ENCODE results near the gene IQCM. TPM values are rescaled to one million over a fixed set of nuclear protein-coding genes. Genes with fewer than 3 reads are reported as not detected.

Gene IQCM
- polyA plus RNA-seq, 3 donors: not detected

DNA sequence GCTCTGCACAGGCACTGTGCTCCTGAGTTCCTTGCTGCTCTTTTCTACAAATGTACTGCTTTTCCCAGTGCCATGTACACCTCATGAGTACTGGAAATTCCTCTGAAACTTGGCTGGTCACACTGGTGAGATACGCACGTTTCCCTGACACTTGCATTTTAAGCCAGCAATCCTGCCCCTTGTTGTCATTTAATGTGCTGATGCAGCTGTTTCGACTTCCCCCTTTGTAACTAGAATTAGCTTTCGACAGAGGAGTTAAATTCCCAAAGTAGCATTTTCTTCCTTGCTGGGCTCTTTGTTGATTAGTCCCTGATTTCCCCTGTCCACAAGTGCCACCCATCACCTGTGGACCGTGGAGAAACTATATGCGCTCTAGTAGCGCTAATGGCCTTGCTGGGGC is 77.5 kb downstream of the IQCM start:
- no peak overlapping the region for H3K4me2 ChIP-seq (replicated peaks; ENCODE audit: extremely low read depth, low read length, poor library complexity, severe bottlenecking)
- H3K27ac Mint-ChIP-seq: no peak overlapping the region
- no peaks in the 10 kb centered on the region for H3K79me2 ChIP-seq (ENCODE audit: insufficient read depth, low read length)
- TF ChIP-seq, protein P1, sequence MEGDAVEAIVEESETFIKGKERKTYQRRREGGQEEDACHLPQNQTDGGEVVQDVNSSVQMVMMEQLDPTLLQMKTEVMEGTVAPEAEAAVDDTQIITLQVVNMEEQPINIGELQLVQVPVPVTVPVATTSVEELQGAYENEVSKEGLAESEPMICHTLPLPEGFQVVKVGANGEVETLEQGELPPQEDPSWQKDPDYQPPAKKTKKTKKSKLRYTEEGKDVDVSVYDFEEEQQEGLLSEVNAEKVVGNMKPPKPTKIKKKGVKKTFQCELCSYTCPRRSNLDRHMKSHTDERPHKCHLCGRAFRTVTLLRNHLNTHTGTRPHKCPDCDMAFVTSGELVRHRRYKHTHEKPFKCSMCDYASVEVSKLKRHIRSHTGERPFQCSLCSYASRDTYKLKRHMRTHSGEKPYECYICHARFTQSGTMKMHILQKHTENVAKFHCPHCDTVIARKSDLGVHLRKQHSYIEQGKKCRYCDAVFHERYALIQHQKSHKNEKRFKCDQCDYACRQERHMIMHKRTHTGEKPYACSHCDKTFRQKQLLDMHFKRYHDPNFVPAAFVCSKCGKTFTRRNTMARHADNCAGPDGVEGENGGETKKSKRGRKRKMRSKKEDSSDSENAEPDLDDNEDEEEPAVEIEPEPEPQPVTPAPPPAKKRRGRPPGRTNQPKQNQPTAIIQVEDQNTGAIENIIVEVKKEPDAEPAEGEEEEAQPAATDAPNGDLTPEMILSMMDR (IDR thresholded peaks at IDR 0.05): no peak
- no peaks in the 10 kb centered on the region for H3K27me3 ChIP-seq (ENCODE audit: control insufficient read depth in 2 of 2, insufficient read depth in 2 of 2, low read length in 2 of 2)
- no peaks in the 10 kb centered on the region for H3K4me1 ChIP-seq (ENCODE audit: control insufficient read depth in 1 of 2, insufficient read depth in 2 of 2, low read length in 2 of 2)
- H3K4me3 Mint-ChIP-seq: no peak overlapping the region
- H2AFZ ChIP-seq (ENCODE audit: insufficient read depth, low read depth, low read length, poor library complexity, severe bottlenecking): no peak overlapping the region
- intact Hi-C loops (cut with micrococcal nuclease): no loop called here
- H3K9ac ChIP-seq (ENCODE audit: insufficient read depth, low read length, poor library complexity, severe bottlenecking): no peak overlapping the region
- no peak overlapping the region for H3K27ac ChIP-seq (ENCODE audit: low read depth in 1 of 2, low read length in 2 of 2)
- H3K9me3 ChIP-seq (replicated peaks in 1 of 2; ENCODE audit: control insufficient read depth in 1 of 2, insufficient read depth in 1 of 2, low read length in 2 of 2): no peaks in the 10 kb centered on the region
- no peaks in the 10 kb centered on the region for H3K9me3 Mint-ChIP-seq
- no peak overlapping the region for H3K4me3 ChIP-seq (replicated peaks in 1 of 3; ENCODE audit: low read depth in 2 of 3, low read length in 3 of 3)
- H4K20me1 ChIP-seq (ENCODE audit: insufficient read depth, low read length): no peaks in the 10 kb centered on the region
- no peaks in the 10 kb centered on the region for H3K36me3 Mint-ChIP-seq
- peaks cover 0 to 2% (median 0%) of the 10 kb centered on the region in 3 donors for H3K27me3 Mint-ChIP-seq (ENCODE audit: low read depth in 3 of 3)
- H3K4me1 Mint-ChIP-seq: no peaks in the 10 kb centered on the region
- no peak for DNase-seq
- WGBS (ENCODE audit: insufficient coverage): 81% methylated on average over 7 of the region's 7 CpGs
- H3K36me3 ChIP-seq (replicated peaks in 1 of 2; ENCODE audit: control insufficient read depth in 1 of 2, insufficient read depth in 2 of 2, low read length in 2 of 2): no peaks in the 10 kb centered on the region

- Histone ChIP-seq H2AFZ (ENCODE audit: insufficient read depth, low read depth, low read length, poor library complexity, severe bottlenecking) (no peak overlapping the region), H3K9me3 (replicated peaks in 1 of 2; ENCODE audit: control insufficient read depth in 1 of 2, insufficient read depth in 1 of 2, low read length in 2 of 2) (no peaks in the 10 kb centered on the region), H4K20me1 (ENCODE audit: insufficient read depth, low read length) (no peaks in the 10 kb centered on the region), H3K9ac (ENCODE audit: insufficient read depth, low read length, poor library complexity, severe bottlenecking) (no peak overlapping the region), H3K79me2 (ENCODE audit: insufficient read depth, low read length) (no peaks in the 10 kb centered on the region), H3K4me3 (replicated peaks in 1 of 3; ENCODE audit: low read depth in 2 of 3, low read length in 3 of 3) (no peak overlapping the region), H3K4me1 (ENCODE audit: control insufficient read depth in 1 of 2, insufficient read depth in 2 of 2, low read length in 2 of 2) (no peaks in the 10 kb centered on the region), H3K27ac (ENCODE audit: low read depth in 1 of 2, low read length in 2 of 2) (no peak overlapping the region), H3K27me3 (ENCODE audit: control insufficient read depth in 2 of 2, insufficient read depth in 2 of 2, low read length in 2 of 2) (no peaks in the 10 kb centered on the region), H3K36me3 (replicated peaks in 1 of 2; ENCODE audit: control insufficient read depth in 1 of 2, insufficient read depth in 2 of 2, low read length in 2 of 2) (no peaks in the 10 kb centered on the region), H3K4me2 (replicated peaks; ENCODE audit: extremely low read depth, low read length, poor library complexity, severe bottlenecking) (no peak overlapping the region)
- no peak for DNase-seq
- H3K27ac Mint-ChIP-seq: no peak overlapping the region
- H3K27me3 Mint-ChIP-seq (ENCODE audit: low read depth in 3 of 3): peaks cover 0 to 4% (median 0%) of the 10 kb centered on the region in 3 donors
- no peak overlapping the region for H3K4me3 Mint-ChIP-seq
- peaks cover 0 to 2% (median 0%) of the 10 kb centered on the region in 7 donors for H3K9me3 Mint-ChIP-seq
- intact Hi-C loops (cut with micrococcal nuclease): no loop called here
- TF ChIP-seq, protein P1 (IDR thresholded peaks at IDR 0.05): no peak
- no peaks in the 10 kb centered on the region for H3K4me1 Mint-ChIP-seq
- WGBS (ENCODE audit: insufficient coverage): 100% methylated on average over 1 of the region's 3 CpGs
- H3K36me3 Mint-ChIP-seq: no peaks in the 10 kb centered on the region
Observed at GRCh38 chr4:149735796-149736195, 79.8 kb downstream of the IQCM start.

All from CD14-positive monocyte (primary cell).